SK-N-SH (cell line): Measurements from ENCODE around the gene NRIP1. TPM values are rescaled to one million over a fixed set of nuclear protein-coding genes. Genes with fewer than 3 reads are reported as not detected.

Experiments
- CTCF ChIA-PET: fragments of 300-600, 350-600 bp; formaldehyde crosslinking; extraction: SDS; loops from one replicate; lab custom pipeline; 2021; lab: Yijun Ruan, JAX
- POLR2A ChIA-PET: fragments of 350-600 bp; sonication (Branson Sonifier 250); formaldehyde crosslinking; extraction: SDS; loops from one replicate; lab custom pipeline; 2020; ENCODE audit warnings: antibody characterized with exemption, inconsistent platforms; lab: Yijun Ruan, JAX
- DNase-seq: peaks from one replicate; pipeline ENCODE4 v3.0.0; 2012
- H2AFZ ChIP-seq: fragments of 200-600 bp; sonication (generic); 2 replicates; pipeline ENCODE4 v1.8.1; 2016; ENCODE audit warnings: antibody characterized with exemption, mild to moderate bottlenecking, low read depth
- H3F3A ChIP-seq: fragments of 200-600 bp; sonication (generic); replicated peaks from 2 replicates; pipeline ENCODE3; 2016; ENCODE audit warnings: antibody characterized with exemption, mild to moderate bottlenecking; ENCODE audit not compliant: insufficient read depth
- H3K27ac ChIP-seq, 2 experiments: fragments of 200-500 bp in 1 of 2; fragments of 200-600 bp in 1 of 2; sonication (Bioruptor generic) in 1 of 2; sonication (generic), shearing (Covaris generic) in 1 of 2; 2 replicates each; pipeline versions ENCODE4 v1.5.1 to v1.6.1; 2014 to 2016; ENCODE audit warnings: low read depth in 2 of 2, inconsistent platforms in 1 of 2, low read length in 1 of 2, mild to moderate bottlenecking in 1 of 2, mixed read lengths in 1 of 2
- H3K27me3 ChIP-seq: fragments of 200-600 bp; sonication (generic), shearing (Covaris generic); 2 replicates; pipeline ENCODE4 v1.6.1; 2016; ENCODE audit warnings: mixed run types; ENCODE audit not compliant: insufficient read depth
- H3K36me3 ChIP-seq, 2 experiments: fragments of 200-500 bp in 1 of 2; fragments of 200-600 bp in 1 of 2; sonication (Bioruptor generic) in 1 of 2; sonication (generic) in 1 of 2; replicated peaks in 1 of 2; 2 replicates each; pipeline versions ENCODE3 to v1.5.1; 2014 to 2016; ENCODE audit warnings: low read length in 1 of 2, mild to moderate bottlenecking in 1 of 2; ENCODE audit not compliant: insufficient read depth in 2 of 2, control insufficient read depth in 1 of 2
- H3K4me1 ChIP-seq, 2 experiments: fragments of 200-500 bp in 1 of 2; fragments of 200-600 bp in 1 of 2; sonication (Bioruptor generic) in 1 of 2; sonication (generic), shearing (Covaris generic) in 1 of 2; 2 replicates each; pipeline versions ENCODE4 v1.5.1 to v1.6.1; 2014 to 2016; ENCODE audit warnings: low read depth in 1 of 2, low read length in 1 of 2, mixed run types in 1 of 2; ENCODE audit not compliant: insufficient read depth in 2 of 2, control insufficient read depth in 1 of 2
- H3K4me2 ChIP-seq: fragments of 200-600 bp; sonication (generic), shearing (Covaris generic); 2 replicates; pipeline ENCODE4 v1.6.1; 2017; ENCODE audit warnings: mixed run types
- H3K4me3 ChIP-seq, 2 experiments: fragments of 200-500 bp in 1 of 2; fragments of 200-600 bp in 1 of 2; sonication (Bioruptor generic) in 1 of 2; sonication (generic), shearing (Covaris generic) in 1 of 2; 2 replicates each; pipeline versions ENCODE4 v1.5.1 to v1.8.1; 2014 to 2016; ENCODE audit warnings: low read depth in 2 of 2, inconsistent platforms in 1 of 2, low read length in 1 of 2, mild to moderate bottlenecking in 1 of 2, mixed read lengths in 1 of 2, moderate library complexity in 1 of 2
- H3K79me2 ChIP-seq: fragments of 200-600 bp; sonication (generic); 2 replicates; pipeline ENCODE4 v1.8.1; 2017; ENCODE audit warnings: mild to moderate bottlenecking; ENCODE audit not compliant: insufficient read depth
- H3K9ac ChIP-seq: fragments of 200-600 bp; sonication (generic); 2 replicates; pipeline ENCODE4 v1.6.1; 2017; ENCODE audit warnings: mixed run types
- H3K9me2 ChIP-seq: fragments of 200-600 bp; sonication (generic); 2 replicates; pipeline ENCODE4 v1.6.1; 2017; ENCODE audit warnings: mixed run types
- H3K9me3 ChIP-seq: fragments of 200-600 bp; sonication (generic); 2 replicates; pipeline ENCODE4 v1.6.1; 2017; ENCODE audit warnings: mixed run types, mild to moderate bottlenecking, moderate library complexity
- H4K20me1 ChIP-seq: fragments of 200-600 bp; sonication (generic); 2 replicates; pipeline ENCODE4 v1.6.1; 2017; ENCODE audit warnings: mild to moderate bottlenecking, mixed run types; ENCODE audit not compliant: insufficient read depth
- CHD2 ChIP-seq: fragments of 150-350 bp; IDR thresholded peaks from 2 replicates; pipeline ENCODE4 v1.6.1; 2018; ENCODE audit warnings: low read length; ENCODE audit not compliant: partially characterized antibody
- EP300 ChIP-seq, 2 experiments: IDR thresholded peaks; 2 replicates each; pipeline versions ENCODE4 v1.4.0 to v1.6.1; 2012; ENCODE audit warnings: borderline replicate concordance in 1 of 2, low read depth in 1 of 2, low read length in 1 of 2
- FOXJ3 ChIP-seq: sonication (generic); formaldehyde crosslinking; IDR thresholded peaks from 2 replicates; pipeline ENCODE4 v1.5.1; 2020; ENCODE audit warnings: mild to moderate bottlenecking, missing genetic modification reagents
- FOXM1 ChIP-seq: IDR thresholded peaks from 2 replicates; pipeline ENCODE4 v1.4.0; 2012; ENCODE audit warnings: low read depth, mild to moderate bottlenecking
- IRF3 ChIP-seq: fragments of 150-350 bp; IDR thresholded peaks from 2 replicates; pipeline ENCODE4 v1.6.1; 2016; ENCODE audit warnings: mild to moderate bottlenecking, low read depth, low read length
- MEF2A ChIP-seq: IDR thresholded peaks from 2 replicates; pipeline ENCODE4 v1.4.0; 2012; ENCODE audit warnings: low read depth, borderline replicate concordance
- MXI1 ChIP-seq: IDR thresholded peaks from 2 replicates; pipeline ENCODE4 v1.6.1; 2012; ENCODE audit warnings: mild to moderate bottlenecking, low read depth, low read length, improper control_type of control experiment
- NFIC ChIP-seq: IDR thresholded peaks from 2 replicates; pipeline ENCODE4 v1.4.0; 2012; ENCODE audit warnings: borderline replicate concordance
- NRF1 ChIP-seq: IDR thresholded peaks from 2 replicates; pipeline ENCODE4 v1.6.1; 2012; ENCODE audit warnings: low read depth, mild to moderate bottlenecking, low read length
- PBX3 ChIP-seq: IDR thresholded peaks from 2 replicates; pipeline ENCODE4; 2012
- POLR2AphosphoS5 ChIP-seq: IDR thresholded peaks from 2 replicates; pipeline ENCODE4 v1.6.1; 2012; ENCODE audit warnings: low read depth, low read length
- RFX5 ChIP-seq: IDR thresholded peaks from 2 replicates; pipeline ENCODE4 v1.6.1; 2012; ENCODE audit warnings: mild to moderate bottlenecking, improper control_type of control experiment, low read length
- RXRA ChIP-seq: IDR thresholded peaks from 2 replicates; pipeline ENCODE4 v1.4.0; 2012; ENCODE audit warnings: low read depth, mild to moderate bottlenecking, borderline replicate concordance
- SMC3 ChIP-seq: IDR thresholded peaks from 2 replicates; pipeline ENCODE4 v1.6.1; 2012; ENCODE audit warnings: low read depth, low read length, improper control_type of control experiment
- TEAD4 ChIP-seq: IDR thresholded peaks from 2 replicates; pipeline ENCODE4 v1.4.0; 2012; ENCODE audit warnings: mild to moderate bottlenecking, borderline replicate concordance; ENCODE audit not compliant: insufficient read depth
- YY1 ChIP-seq: IDR thresholded peaks from 2 replicates; pipeline ENCODE4 v1.4.0; 2012; ENCODE audit warnings: low read depth, mild to moderate bottlenecking
- WGBS: methylation state at CpG from one replicate; pipeline ENCODE4 v1.1.6; 2017; ENCODE audit warnings: low lambda C conversion rate; 5-methylcytosine and 5-hydroxymethylcytosine counted together
- polyA plus RNA-seq, 3 experiments: library from polyadenylated mRNA; depleted of rRNA; stranded (reverse); fragments of >200 nt; gene quantifications; 2 replicates each; pipeline ENCODE4 v1.2.3, GENCODE V29; 2012
- TF ChIP-seq, protein P1 (sequence below): fragments of 150-350 bp; IDR thresholded peaks from 2 replicates; pipeline ENCODE4 v1.6.1; 2017; ENCODE audit warnings: antibody characterized with exemption, low read length, low read depth, borderline replicate concordance
- TF ChIP-seq, protein P2 (sequence below): IDR thresholded peaks from 2 replicates; pipeline ENCODE4 v1.4.0; 2012; ENCODE audit warnings: low read depth
- TF ChIP-seq, protein P3 (sequence below): IDR thresholded peaks from 2 replicates; pipeline ENCODE4 v1.4.0; 2012; ENCODE audit warnings: low read depth, borderline replicate concordance

NRIP1 gene
- polyA plus RNA-seq, 1 of the 3 experiments (the other 2 are of a cell fraction): 0.02 TPM

DNA sequence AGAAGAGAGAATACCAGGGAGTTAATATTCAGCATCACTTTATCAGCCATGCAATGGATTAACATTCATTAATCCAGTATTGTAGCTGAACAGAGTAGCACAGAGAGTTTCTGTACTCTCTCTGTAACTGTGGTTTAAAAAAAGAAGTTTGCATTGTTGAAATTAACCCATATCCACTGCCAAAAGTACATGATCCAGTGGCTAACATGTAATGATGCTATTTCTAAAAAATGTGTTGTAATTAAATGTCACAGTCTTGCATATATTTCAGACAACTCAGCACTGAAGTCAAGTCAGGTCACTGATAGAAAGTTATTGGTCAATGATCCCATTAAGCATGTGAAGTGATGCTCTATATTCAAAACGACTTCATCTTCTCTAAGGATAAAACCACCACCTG, 141.3 kb downstream of the NRIP1 start:
- no peak overlapping the region for H3K27ac ChIP-seq
- no peaks in the 10 kb centered on the region for H3F3A ChIP-seq
- no peak overlapping the region for H2AFZ ChIP-seq
- H3K4me1 ChIP-seq: no peaks in the 10 kb centered on the region
- H3K9me3 ChIP-seq: no peaks in the 10 kb centered on the region
- POLR2A ChIA-PET: no interaction called here
- H3K79me2 ChIP-seq: no peaks in the 10 kb centered on the region
- no peaks in the 10 kb centered on the region for H3K27me3 ChIP-seq
- no peaks in the 10 kb centered on the region for H3K9me2 ChIP-seq
- TF ChIP-seq IRF3: no peak
- no peak for TF ChIP-seq POLR2AphosphoS5
- TF ChIP-seq, protein P1, sequence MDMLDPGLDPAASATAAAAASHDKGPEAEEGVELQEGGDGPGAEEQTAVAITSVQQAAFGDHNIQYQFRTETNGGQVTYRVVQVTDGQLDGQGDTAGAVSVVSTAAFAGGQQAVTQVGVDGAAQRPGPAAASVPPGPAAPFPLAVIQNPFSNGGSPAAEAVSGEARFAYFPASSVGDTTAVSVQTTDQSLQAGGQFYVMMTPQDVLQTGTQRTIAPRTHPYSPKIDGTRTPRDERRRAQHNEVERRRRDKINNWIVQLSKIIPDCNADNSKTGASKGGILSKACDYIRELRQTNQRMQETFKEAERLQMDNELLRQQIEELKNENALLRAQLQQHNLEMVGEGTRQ: no peak
- TF ChIP-seq, protein P2, sequence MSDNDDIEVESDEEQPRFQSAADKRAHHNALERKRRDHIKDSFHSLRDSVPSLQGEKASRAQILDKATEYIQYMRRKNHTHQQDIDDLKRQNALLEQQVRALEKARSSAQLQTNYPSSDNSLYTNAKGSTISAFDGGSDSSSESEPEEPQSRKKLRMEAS: no peak
- TF ChIP-seq RFX5: no peak
- TF ChIP-seq NFIC: no peak
- TF ChIP-seq YY1: no peak
- TF ChIP-seq, protein P3, sequence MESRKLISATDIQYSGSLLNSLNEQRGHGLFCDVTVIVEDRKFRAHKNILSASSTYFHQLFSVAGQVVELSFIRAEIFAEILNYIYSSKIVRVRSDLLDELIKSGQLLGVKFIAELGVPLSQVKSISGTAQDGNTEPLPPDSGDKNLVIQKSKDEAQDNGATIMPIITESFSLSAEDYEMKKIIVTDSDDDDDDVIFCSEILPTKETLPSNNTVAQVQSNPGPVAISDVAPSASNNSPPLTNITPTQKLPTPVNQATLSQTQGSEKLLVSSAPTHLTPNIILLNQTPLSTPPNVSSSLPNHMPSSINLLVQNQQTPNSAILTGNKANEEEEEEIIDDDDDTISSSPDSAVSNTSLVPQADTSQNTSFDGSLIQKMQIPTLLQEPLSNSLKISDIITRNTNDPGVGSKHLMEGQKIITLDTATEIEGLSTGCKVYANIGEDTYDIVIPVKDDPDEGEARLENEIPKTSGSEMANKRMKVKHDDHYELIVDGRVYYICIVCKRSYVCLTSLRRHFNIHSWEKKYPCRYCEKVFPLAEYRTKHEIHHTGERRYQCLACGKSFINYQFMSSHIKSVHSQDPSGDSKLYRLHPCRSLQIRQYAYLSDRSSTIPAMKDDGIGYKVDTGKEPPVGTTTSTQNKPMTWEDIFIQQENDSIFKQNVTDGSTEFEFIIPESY: no peak
- TF ChIP-seq EP300 (IDR thresholded peaks at IDR 0.05; ENCODE audit: borderline replicate concordance in 1 of 2, low read depth in 1 of 2, low read length in 1 of 2): no peak
- no peak for TF ChIP-seq MXI1
- TF ChIP-seq FOXJ3 (CRISPR knock-in tag): no peak
- TF ChIP-seq FOXM1: no peak
- no peak for TF ChIP-seq MEF2A
- no peak for TF ChIP-seq NRF1
- TF ChIP-seq CHD2: no peak
- no peak for TF ChIP-seq SMC3
- TF ChIP-seq RXRA: no peak
- TF ChIP-seq PBX3: no peak
- no peak for TF ChIP-seq TEAD4
- H3K4me3 ChIP-seq: no peak overlapping the region
- 8% methylated on average over 1 of the region's 1 CpG for WGBS
- no peak for DNase-seq
- H3K4me2 ChIP-seq: no peak overlapping the region
- CTCF ChIA-PET: no interaction called here
- H3K9ac ChIP-seq: no peak overlapping the region
- H3K36me3 ChIP-seq: no peaks in the 10 kb centered on the region
- H4K20me1 ChIP-seq: no peaks in the 10 kb centered on the region
